Activated CD4-positive, alpha-beta memory T cell treated with anti-CD3 and anti-CD28 coated beads, Interleukin-2, amount 10 ng/mL, durations not matched to agents 7 days and 5 days (primary cell): ENCODE results near the gene LAPTM4A. TPM values are rescaled to one million over a fixed set of nuclear protein-coding genes. Genes with fewer than 3 reads are reported as not detected.

Experiments used
- CTCF ChIA-PET: fragments of 350-600 bp; sonication (Branson Sonifier 250); formaldehyde crosslinking; loops from one replicate; lab custom pipeline; 2021; ENCODE audit warnings: antibody characterized with exemption, inconsistent platforms; lab: Charles Lee
- POLR2A ChIA-PET: fragments of 350-600 bp; sonication (Branson Sonifier 250); formaldehyde crosslinking; loops from one replicate; lab custom pipeline; 2021; ENCODE audit warnings: antibody characterized with exemption; lab: Charles Lee
- DNase-seq: peaks from one replicate; pipeline ENCODE4 v3.0.0-alpha.2; 2020
- H3K27ac Mint-ChIP-seq: one replicate; pipeline ENCODE4 v1.8.0; 2021; ENCODE audit warnings: mild to moderate bottlenecking, mixed read lengths
- H3K27me3 Mint-ChIP-seq: one replicate; pipeline ENCODE4 v1.8.0; 2021; ENCODE audit warnings: mixed read lengths
- H3K36me3 Mint-ChIP-seq: one replicate; pipeline ENCODE4 v1.8.0; 2021; ENCODE audit warnings: low read depth, mixed read lengths
- H3K4me1 Mint-ChIP-seq: one replicate; pipeline ENCODE4 v1.8.0; 2021; ENCODE audit warnings: mixed read lengths
- H3K4me3 Mint-ChIP-seq: one replicate; pipeline ENCODE4 v1.8.0; 2021; ENCODE audit warnings: mild to moderate bottlenecking, mixed read lengths
- H3K9me3 Mint-ChIP-seq: one replicate; pipeline ENCODE4 v1.8.0; 2021; ENCODE audit warnings: mixed read lengths
- total RNA-seq, 2 experiments: library from RNA; stranded (reverse); gene quantifications; one replicate each; pipeline ENCODE4 v1.2.3, GENCODE V29; 2021

LAPTM4A gene
- total RNA-seq, 2 experiments from 2014 or later: 36.1 to 36.7 TPM

GRCh38 chr2:20042531-20042930 is 8.9 kb downstream of the LAPTM4A start:
- ChIA-PET CTCF (no interaction called here), POLR2A (interaction anchor here (0.9 kb wide), 1 partner anchor 141 kb away, joined by 3 read pairs; no protein-coding TSS in a partner anchor)
- no peak for DNase-seq
- Mint-ChIP-seq H3K27me3 (no peaks in the 10 kb centered on the region), H3K9me3 (no peaks in the 10 kb centered on the region), H3K4me1 (peaks cover 7% of the 10 kb centered on the region), H3K36me3 (peaks cover 19% of the 10 kb centered on the region), H3K27ac (no peak overlapping the region), H3K4me3 (no peak overlapping the region)

GRCh38 chr2:20040489-20041172 is 10.8 kb downstream of the LAPTM4A start:
- no peaks in the 10 kb centered on the region for H3K9me3 Mint-ChIP-seq
- ChIA-PET CTCF (interaction anchor here (1.3 kb wide), 1 partner anchor 25 kb away, joined by 8 read pairs; no protein-coding TSS in a partner anchor), POLR2A (no interaction called here)
- no peak overlapping the region for H3K27ac Mint-ChIP-seq
- no peaks in the 10 kb centered on the region for H3K27me3 Mint-ChIP-seq
- H3K4me1 Mint-ChIP-seq: peaks cover 15% of the 10 kb centered on the region
- no peak overlapping the region for H3K4me3 Mint-ChIP-seq
- no peak for DNase-seq
- peaks cover 32% of the 10 kb centered on the region for H3K36me3 Mint-ChIP-seq

GRCh38 chr2:20037660-20038059 is 13.8 kb downstream of the LAPTM4A start:
- no peaks in the 10 kb centered on the region for H3K27me3 Mint-ChIP-seq
- no peak for DNase-seq
- H3K4me1 Mint-ChIP-seq: peaks cover 15% of the 10 kb centered on the region
- H3K9me3 Mint-ChIP-seq: no peaks in the 10 kb centered on the region
- no peak overlapping the region for H3K4me3 Mint-ChIP-seq
- peaks cover 51% of the 10 kb centered on the region for H3K36me3 Mint-ChIP-seq
- no peak overlapping the region for H3K27ac Mint-ChIP-seq
- ChIA-PET POLR2A (no interaction called here), CTCF (interaction anchor here (0.7 to 2.4 kb wide), 4 partner anchors 22 to 606 kb away, joined by 3 to 18 read pairs (median 3); no protein-coding TSS in a partner anchor)

GRCh38 chr2:20035955-20036666 is 15.3 kb downstream of the LAPTM4A start:
- Mint-ChIP-seq H3K4me3 (no peak overlapping the region), H3K4me1 (peaks cover 8% of the 10 kb centered on the region), H3K36me3 (peaks cover 64% of the 10 kb centered on the region), H3K9me3 (no peaks in the 10 kb centered on the region), H3K27me3 (no peaks in the 10 kb centered on the region), H3K27ac (peak overlapping the region; percentile 36)
- no peak for DNase-seq
- ChIA-PET POLR2A (interaction anchor here (1.6 kb wide), 1 partner anchor 13 kb away, joined by 5 read pairs; no protein-coding TSS in a partner anchor), CTCF (interaction anchor here (0.6 to 1.9 kb wide), 4 partner anchors 16 to 1371 kb away, joined by 3 to 13 read pairs (median 4); partner anchors contain the start of gene LAPTM4A)

GRCh38 chr2:20034821-20035220 is 16.6 kb downstream of the LAPTM4A start:
- Mint-ChIP-seq H3K36me3 (peaks cover 69% of the 10 kb centered on the region), H3K27me3 (no peaks in the 10 kb centered on the region), H3K27ac (no peak overlapping the region), H3K4me3 (no peak overlapping the region), H3K4me1 (peaks cover 8% of the 10 kb centered on the region), H3K9me3 (no peaks in the 10 kb centered on the region)
- ChIA-PET CTCF (interaction anchor here (1.9 kb wide), 1 partner anchor 20 kb away, joined by 13 read pairs; no protein-coding TSS in a partner anchor), POLR2A (interaction anchor here (1.6 kb wide), 1 partner anchor 11 kb away, joined by 3 read pairs; no protein-coding TSS in a partner anchor)
- no peak for DNase-seq

- H3K36me3 Mint-ChIP-seq: peaks cover 75% of the 10 kb centered on the region
- H3K4me1 Mint-ChIP-seq: peaks cover 8% of the 10 kb centered on the region
- H3K4me3 Mint-ChIP-seq: no peak overlapping the region
- ChIA-PET CTCF (interaction anchor here (1.7 kb wide), 1 partner anchor 19 kb away, joined by 5 read pairs; no protein-coding TSS in a partner anchor), POLR2A (interaction anchor here (1.6 kb wide), 1 partner anchor 11 kb away, joined by 3 read pairs; no protein-coding TSS in a partner anchor)
- DNase-seq: no peak
- no peaks in the 10 kb centered on the region for H3K9me3 Mint-ChIP-seq
- H3K27ac Mint-ChIP-seq: no peak overlapping the region
- H3K27me3 Mint-ChIP-seq: no peaks in the 10 kb centered on the region
Measured at GRCh38 chr2:20034218-20034617, 17.2 kb downstream of the LAPTM4A start.

GRCh38 chr2:20033322-20033721 is 18.1 kb downstream of the LAPTM4A start:
- POLR2A ChIA-PET: no interaction called here
- H3K9me3 Mint-ChIP-seq: no peaks in the 10 kb centered on the region
- no peaks in the 10 kb centered on the region for H3K27me3 Mint-ChIP-seq
- H3K4me3 Mint-ChIP-seq: no peak overlapping the region
- no peak for DNase-seq
- CTCF ChIA-PET: interaction anchor here (1.7 kb wide), 1 partner anchor 18 kb away, joined by 5 read pairs; no protein-coding TSS in a partner anchor
- H3K36me3 Mint-ChIP-seq: peaks cover 81% of the 10 kb centered on the region
- peaks cover 8% of the 10 kb centered on the region for H3K4me1 Mint-ChIP-seq
- no peak overlapping the region for H3K27ac Mint-ChIP-seq

GRCh38 chr2:20030224-20030623 is 21.2 kb downstream of the LAPTM4A start:
- DNase-seq: no peak
- POLR2A ChIA-PET: interaction anchor here (1.2 kb wide), 1 partner anchor 21 kb away, joined by 3 read pairs; no protein-coding TSS in a partner anchor
- no peaks in the 10 kb centered on the region for H3K4me1 Mint-ChIP-seq
- no peak overlapping the region for H3K27ac Mint-ChIP-seq
- H3K36me3 Mint-ChIP-seq: peaks cover 58% of the 10 kb centered on the region
- no peak overlapping the region for H3K4me3 Mint-ChIP-seq
- H3K9me3 Mint-ChIP-seq: no peaks in the 10 kb centered on the region
- no peaks in the 10 kb centered on the region for H3K27me3 Mint-ChIP-seq
- CTCF ChIA-PET: no interaction called here

- peaks cover under 1% of the 10 kb centered on the region for H3K9me3 Mint-ChIP-seq
- no peaks in the 10 kb centered on the region for H3K27me3 Mint-ChIP-seq
- DNase-seq: no peak
- no peak overlapping the region for H3K4me3 Mint-ChIP-seq
- no peak overlapping the region for H3K27ac Mint-ChIP-seq
- H3K4me1 Mint-ChIP-seq: no peaks in the 10 kb centered on the region
- ChIA-PET CTCF (interaction anchor here (1.1 kb wide), 1 partner anchor 12 kb away, joined by 3 read pairs; no protein-coding TSS in a partner anchor), POLR2A (no interaction called here)
- H3K36me3 Mint-ChIP-seq: peaks cover 50% of the 10 kb centered on the region
Measured at GRCh38 chr2:20027705-20028434, 23.6 kb downstream of the LAPTM4A start.

- Mint-ChIP-seq H3K27me3 (no peaks in the 10 kb centered on the region), H3K36me3 (peaks cover 46% of the 10 kb centered on the region), H3K27ac (no peak overlapping the region), H3K4me3 (no peak overlapping the region), H3K9me3 (peaks cover 3% of the 10 kb centered on the region), H3K4me1 (no peaks in the 10 kb centered on the region)
- ChIA-PET POLR2A (no interaction called here), CTCF (interaction anchor here (1.1 kb wide), 1 partner anchor 12 kb away, joined by 3 read pairs; no protein-coding TSS in a partner anchor)
- no peak for DNase-seq
Measured at GRCh38 chr2:20027260-20027677, 24.2 kb downstream of the LAPTM4A start.

- Mint-ChIP-seq H3K4me1 (no peaks in the 10 kb centered on the region), H3K27ac (no peak overlapping the region), H3K9me3 (peaks cover 11% of the 10 kb centered on the region), H3K27me3 (no peaks in the 10 kb centered on the region), H3K36me3 (peaks cover 41% of the 10 kb centered on the region), H3K4me3 (no peak overlapping the region)
- ChIA-PET CTCF (interaction anchor here (1.2 kb wide), 1 partner anchor 10 kb away, joined by 4 read pairs; no protein-coding TSS in a partner anchor), POLR2A (no interaction called here)
- DNase-seq: no peak
Measured at GRCh38 chr2:20025065-20025786, 26.2 kb downstream of the LAPTM4A start.

- H3K4me3 Mint-ChIP-seq: no peak overlapping the region
- no peak overlapping the region for H3K27ac Mint-ChIP-seq
- POLR2A ChIA-PET: interaction anchor here (1.0 to 1.1 kb wide), 2 partner anchors 11 kb away, joined by 3 to 4 read pairs; partner anchors contain the start of gene MATN3
- no peaks in the 10 kb centered on the region for H3K4me1 Mint-ChIP-seq
- CTCF ChIA-PET: interaction anchor here (1.6 kb wide), 1 partner anchor 8 kb away, joined by 7 read pairs; no protein-coding TSS in a partner anchor
- peaks cover 26% of the 10 kb centered on the region for H3K36me3 Mint-ChIP-seq
- DNase-seq: no peak
- H3K27me3 Mint-ChIP-seq: no peaks in the 10 kb centered on the region
- H3K9me3 Mint-ChIP-seq: peaks cover 13% of the 10 kb centered on the region
Measured at GRCh38 chr2:20023688-20024087, 27.7 kb downstream of the LAPTM4A start.
